ENCODE data around the gene SH2D3C.

DNA sequence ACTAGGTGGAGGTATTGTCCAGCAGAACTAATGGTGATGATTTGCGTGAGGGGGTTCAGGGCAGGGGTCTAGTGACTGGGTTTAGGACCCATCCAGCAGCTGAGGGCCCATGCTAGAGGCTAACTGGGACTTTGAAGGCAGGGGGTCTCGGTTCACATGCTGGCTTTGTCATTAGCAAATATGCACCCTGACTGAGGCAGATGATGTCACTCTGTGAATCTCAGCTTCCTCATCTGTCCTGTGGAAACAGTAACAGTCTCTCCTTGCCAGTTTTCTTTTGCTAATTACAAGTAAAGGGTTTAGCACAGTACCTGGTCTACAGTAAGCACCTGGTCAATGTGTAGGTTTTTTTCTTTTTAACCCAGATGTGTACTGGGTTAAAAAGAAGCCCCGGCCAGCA is 5.2 kb downstream of the SH2D3C start:
- TF ChIP-seq GATA2 (IDR thresholded peaks at IDR 0.05; ENCODE audit: low read depth, low read length) (no peak), GATA3 (IDR thresholded peaks at IDR 0.05; ENCODE audit: low read depth, low read length) (no peak)

Measured in SH-SY5Y (cell line).